ENCODE measurements around the gene CEP350. TPM values are rescaled to one million over a fixed set of nuclear protein-coding genes. Genes with fewer than 3 reads are reported as not detected.

The CEP350 gene
- total RNA-seq, 2 experiments from 2014 or later, result 48.6 to 54.2 TPM

GRCh38 chr1:180137776-180138175 lies 183.2 kb downstream of the CEP350 start:
- Histone ChIP-seq H3K4me2 (ENCODE audit: low read length) (no peak overlapping the region), H3K79me2 (ENCODE audit: insufficient read depth, low read depth, low read length) (no peaks in the 10 kb centered on the region), H3K27ac (ENCODE audit: low read depth, low read length, poor library complexity, severe bottlenecking) (no peak overlapping the region), H3K9me3 (ENCODE audit: low read length) (no peaks in the 10 kb centered on the region), H3K4me1 (ENCODE audit: insufficient read depth, low read length, poor library complexity, severe bottlenecking) (no peaks in the 10 kb centered on the region), H2AFZ (ENCODE audit: low read length) (no peak overlapping the region), H3K9me2 (ENCODE audit: insufficient read depth, low read length) (no peaks in the 10 kb centered on the region), H4K20me1 (ENCODE audit: insufficient read depth, low read length) (no peaks in the 10 kb centered on the region), H3K4me3 (ENCODE audit: low read depth, low read length, poor library complexity, severe bottlenecking) (no peak overlapping the region), H3K36me3 (ENCODE audit: insufficient read depth, low read length) (no peaks in the 10 kb centered on the region)
- no peak for DNase-seq (ENCODE audit: low spot score)
- intact Hi-C loops (cut with micrococcal nuclease; ENCODE audit: unreplicated experiment), result no loop called here
- ChIA-PET POLR2A (no interaction called here), CTCF (ENCODE audit: unreplicated experiment) (no interaction called here)
- no TSS peak for BruUV-seq (replicated peaks)
- TF ChIP-seq CTCF (conservative IDR thresholded peaks at IDR 0.05; ENCODE audit: low read length) (no peak), EZH2phosphoT487 (IDR thresholded peaks at IDR 0.05; ENCODE audit: borderline replicate concordance, low read depth, low read length) (no peak)

GRCh38 chr1:180141381-180141934 lies 186.8 kb downstream of the CEP350 start:
- CTCF ChIA-PET (ENCODE audit: unreplicated experiment), result no interaction called here
- intact Hi-C loops (cut with micrococcal nuclease; ENCODE audit: unreplicated experiment), result no loop called here
- Histone ChIP-seq H3K36me3 (ENCODE audit: insufficient read depth, low read length) (no peaks in the 10 kb centered on the region), H2AFZ (ENCODE audit: low read length) (no peak overlapping the region), H3K4me1 (ENCODE audit: insufficient read depth, low read length, poor library complexity, severe bottlenecking) (no peaks in the 10 kb centered on the region), H3K4me3 (ENCODE audit: low read depth, low read length, poor library complexity, severe bottlenecking) (no peak overlapping the region), H3K9me2 (ENCODE audit: insufficient read depth, low read length) (no peaks in the 10 kb centered on the region), H3K4me2 (ENCODE audit: low read length) (no peak overlapping the region), H3K27ac (ENCODE audit: low read depth, low read length, poor library complexity, severe bottlenecking) (no peak overlapping the region), H3K79me2 (ENCODE audit: insufficient read depth, low read depth, low read length) (no peaks in the 10 kb centered on the region), H4K20me1 (ENCODE audit: insufficient read depth, low read length) (no peaks in the 10 kb centered on the region), H3K9me3 (ENCODE audit: low read length) (no peaks in the 10 kb centered on the region)
- POLR2A ChIA-PET, result interaction anchor here (0.7 kb wide), 1 partner anchor 35 kb away, joined by 3 read pairs; no protein-coding TSS in a partner anchor
- no peak for TF ChIP-seq CTCF (conservative IDR thresholded peaks at IDR 0.05; ENCODE audit: low read length)
- no peak for TF ChIP-seq EZH2phosphoT487 (IDR thresholded peaks at IDR 0.05; ENCODE audit: borderline replicate concordance, low read depth, low read length)
- BruUV-seq (replicated peaks), result no TSS peak
- DNase-seq (ENCODE audit: low spot score), result no peak

GRCh38 chr1:180143359-180143758 lies 188.7 kb downstream of the CEP350 start:
- CTCF ChIA-PET (ENCODE audit: unreplicated experiment), result no interaction called here

More at GRCh38 chr1:180143359-180143758, 188.7 kb downstream of the CEP350 start:
- Histone ChIP-seq H2AFZ (ENCODE audit: low read length) (no peak overlapping the region), H3K9me3 (ENCODE audit: low read length) (no peaks in the 10 kb centered on the region), H3K9me2 (ENCODE audit: insufficient read depth, low read length) (no peaks in the 10 kb centered on the region), H3K4me3 (ENCODE audit: low read depth, low read length, poor library complexity, severe bottlenecking) (no peak overlapping the region), H3K36me3 (ENCODE audit: insufficient read depth, low read length) (no peaks in the 10 kb centered on the region), H3K4me2 (ENCODE audit: low read length) (no peak overlapping the region), H4K20me1 (ENCODE audit: insufficient read depth, low read length) (no peaks in the 10 kb centered on the region), H3K4me1 (ENCODE audit: insufficient read depth, low read length, poor library complexity, severe bottlenecking) (no peaks in the 10 kb centered on the region), H3K27ac (ENCODE audit: low read depth, low read length, poor library complexity, severe bottlenecking) (no peak overlapping the region), H3K79me2 (ENCODE audit: insufficient read depth, low read depth, low read length) (no peaks in the 10 kb centered on the region)
- POLR2A ChIA-PET, result interaction anchor here (0.6 to 1.2 kb wide), 3 partner anchors 10 to 176 kb away, joined by 3 to 4 read pairs (median 3); no protein-coding TSS in a partner anchor
- intact Hi-C loops (cut with micrococcal nuclease; ENCODE audit: unreplicated experiment), result no loop called here
- DNase-seq (ENCODE audit: low spot score), result no peak
- BruUV-seq (replicated peaks), result no TSS peak
- TF ChIP-seq CTCF (conservative IDR thresholded peaks at IDR 0.05; ENCODE audit: low read length) (no peak), EZH2phosphoT487 (IDR thresholded peaks at IDR 0.05; ENCODE audit: borderline replicate concordance, low read depth, low read length) (no peak)
